AG04449 (cell line): ENCODE data around the gene ZDHHC17.

Source experiments
- CTCF ChIA-PET: fragments of 350-600 bp; formaldehyde crosslinking; extraction: SDS; loops from one replicate; lab custom pipeline; 2021; ENCODE audit warnings: antibody characterized with exemption; lab: Yijun Ruan, JAX
- POLR2A ChIA-PET: fragments of 400-600, 350-600 bp; formaldehyde crosslinking; extraction: SDS; loops from one replicate; lab custom pipeline; 2020; ENCODE audit warnings: antibody characterized with exemption, inconsistent platforms; lab: Yijun Ruan, JAX
- DNase-seq: peaks from one replicate; pipeline ENCODE4 v3.0.0-alpha.2; 2010; ENCODE audit warnings: low read depth, low spot score
- H3K4me3 ChIP-seq: 2 replicates; pipeline ENCODE4 v1.5.1; 2011; ENCODE audit warnings: low read depth, mild to moderate bottlenecking, control low read depth, low read length
- TF ChIP-seq, protein P1 (sequence below): IDR thresholded peaks from one replicate; pipeline ENCODE4 v1.5.1; 2011; ENCODE audit warnings: mild to moderate bottlenecking, moderate library complexity, low read length, control low read depth, inconsistent platforms; ENCODE audit not compliant: insufficient read depth; ENCODE audit errors: missing control alignments

Gene ZDHHC17

DNA sequence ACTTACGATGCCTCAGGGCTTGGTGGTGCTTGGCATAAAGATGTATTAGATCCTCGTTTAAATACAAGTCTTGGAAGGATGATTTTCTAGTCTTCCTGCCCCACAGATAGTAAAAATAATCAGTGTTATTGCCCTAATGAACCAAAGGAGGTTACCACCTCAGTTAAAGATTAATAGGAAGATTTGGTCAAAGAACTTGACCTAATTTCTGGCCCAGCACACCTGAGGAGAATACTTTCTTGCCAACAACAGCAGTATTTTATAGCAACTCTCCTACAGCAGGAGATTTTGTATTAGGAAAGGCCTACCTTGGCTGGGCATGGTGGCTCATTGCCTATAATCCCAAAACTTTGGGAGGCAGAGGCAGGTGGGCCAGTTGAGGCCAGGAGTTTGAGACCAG is 83.3 kb downstream of the ZDHHC17 start:
- CTCF ChIA-PET = interaction anchor here (1.3 kb wide), 1 partner anchor 164 kb away, joined by 3 read pairs; no protein-coding TSS in a partner anchor
- no peak for DNase-seq
- POLR2A ChIA-PET = no interaction called here
- TF ChIP-seq, protein P1, sequence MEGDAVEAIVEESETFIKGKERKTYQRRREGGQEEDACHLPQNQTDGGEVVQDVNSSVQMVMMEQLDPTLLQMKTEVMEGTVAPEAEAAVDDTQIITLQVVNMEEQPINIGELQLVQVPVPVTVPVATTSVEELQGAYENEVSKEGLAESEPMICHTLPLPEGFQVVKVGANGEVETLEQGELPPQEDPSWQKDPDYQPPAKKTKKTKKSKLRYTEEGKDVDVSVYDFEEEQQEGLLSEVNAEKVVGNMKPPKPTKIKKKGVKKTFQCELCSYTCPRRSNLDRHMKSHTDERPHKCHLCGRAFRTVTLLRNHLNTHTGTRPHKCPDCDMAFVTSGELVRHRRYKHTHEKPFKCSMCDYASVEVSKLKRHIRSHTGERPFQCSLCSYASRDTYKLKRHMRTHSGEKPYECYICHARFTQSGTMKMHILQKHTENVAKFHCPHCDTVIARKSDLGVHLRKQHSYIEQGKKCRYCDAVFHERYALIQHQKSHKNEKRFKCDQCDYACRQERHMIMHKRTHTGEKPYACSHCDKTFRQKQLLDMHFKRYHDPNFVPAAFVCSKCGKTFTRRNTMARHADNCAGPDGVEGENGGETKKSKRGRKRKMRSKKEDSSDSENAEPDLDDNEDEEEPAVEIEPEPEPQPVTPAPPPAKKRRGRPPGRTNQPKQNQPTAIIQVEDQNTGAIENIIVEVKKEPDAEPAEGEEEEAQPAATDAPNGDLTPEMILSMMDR = no peak
- no peak overlapping the region for H3K4me3 ChIP-seq

DNA sequence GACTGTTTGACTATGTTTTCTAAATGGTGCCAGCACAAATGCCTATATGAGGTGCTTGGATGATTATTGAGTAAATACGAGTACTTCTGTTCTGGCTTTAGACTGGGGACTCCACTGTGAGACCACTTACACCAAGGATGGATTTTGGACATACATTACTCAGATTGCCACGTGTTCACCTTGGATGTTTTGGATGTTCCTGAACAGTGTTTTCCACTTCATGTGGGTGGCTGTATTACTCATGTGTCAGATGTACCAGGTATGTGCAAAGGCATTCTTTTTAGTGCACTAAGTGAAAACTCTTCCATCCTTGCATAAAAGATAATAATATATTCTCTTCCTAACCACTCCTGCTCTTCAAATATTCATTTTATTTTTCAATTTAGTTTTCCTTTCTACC is 84.2 kb downstream of the ZDHHC17 start:
- DNase-seq = no peak
- POLR2A ChIA-PET = no interaction called here
- CTCF ChIA-PET = no interaction called here
- H3K4me3 ChIP-seq = no peak overlapping the region
- TF ChIP-seq, protein P1 = no peak

DNA sequence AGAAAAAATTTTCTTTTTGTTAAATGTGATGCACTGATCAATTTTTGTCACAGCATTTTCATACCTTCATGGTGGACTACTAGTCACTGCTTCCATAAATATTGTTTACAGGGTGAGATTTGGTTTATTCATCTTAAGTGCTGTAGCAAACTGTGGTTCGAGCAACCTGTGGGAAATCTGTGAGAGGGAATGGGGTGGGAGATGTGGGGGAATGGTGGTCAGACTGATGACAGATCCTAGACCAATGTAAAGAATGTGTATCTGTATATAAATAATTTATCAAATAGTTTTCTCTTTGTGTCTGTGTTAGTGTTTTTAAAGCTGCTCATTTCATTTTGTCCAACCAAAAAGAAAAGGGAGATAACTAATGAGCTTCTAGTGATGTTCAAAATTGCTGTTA is 88.2 kb downstream of the ZDHHC17 start:
- ChIA-PET POLR2A (interaction anchor here (0.5 kb wide), 1 partner anchor 17 kb away, joined by 3 read pairs; no protein-coding TSS in a partner anchor), CTCF (interaction anchor here (0.8 to 2.5 kb wide), 3 partner anchors 14 to 230 kb away, joined by 3 to 18 read pairs (median 6); no protein-coding TSS in a partner anchor)
- H3K4me3 ChIP-seq = no peak overlapping the region
- no peak for DNase-seq
- TF ChIP-seq, protein P1 = no peak

DNA sequence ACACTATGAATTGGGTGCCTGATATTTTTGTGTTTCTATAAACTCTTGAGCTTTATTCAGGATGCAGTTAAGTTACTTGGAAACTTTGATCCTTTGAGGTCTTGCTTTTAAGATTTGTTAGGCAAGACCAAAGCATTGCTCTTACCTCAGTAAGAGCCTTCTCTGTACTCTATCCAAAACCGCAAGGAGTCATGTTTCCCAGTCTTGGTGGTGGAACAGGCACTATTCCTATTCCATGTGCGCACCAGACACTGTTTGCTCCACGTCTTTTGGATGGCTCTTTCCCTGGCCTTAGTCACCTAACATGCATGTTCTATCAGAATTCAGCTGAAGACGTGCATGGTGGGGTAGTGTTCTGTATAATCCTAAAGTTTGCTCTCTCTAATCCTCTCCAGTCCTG is 91.4 kb downstream of the ZDHHC17 start:
- POLR2A ChIA-PET = interaction anchor here (0.7 kb wide), 1 partner anchor 16 kb away, joined by 3 read pairs; no protein-coding TSS in a partner anchor
- no peak for DNase-seq
- CTCF ChIA-PET = interaction anchor here (1.1 kb wide), 1 partner anchor 156 kb away, joined by 5 read pairs; no protein-coding TSS in a partner anchor
- no peak overlapping the region for H3K4me3 ChIP-seq
- TF ChIP-seq, protein P1 = no peak

DNA sequence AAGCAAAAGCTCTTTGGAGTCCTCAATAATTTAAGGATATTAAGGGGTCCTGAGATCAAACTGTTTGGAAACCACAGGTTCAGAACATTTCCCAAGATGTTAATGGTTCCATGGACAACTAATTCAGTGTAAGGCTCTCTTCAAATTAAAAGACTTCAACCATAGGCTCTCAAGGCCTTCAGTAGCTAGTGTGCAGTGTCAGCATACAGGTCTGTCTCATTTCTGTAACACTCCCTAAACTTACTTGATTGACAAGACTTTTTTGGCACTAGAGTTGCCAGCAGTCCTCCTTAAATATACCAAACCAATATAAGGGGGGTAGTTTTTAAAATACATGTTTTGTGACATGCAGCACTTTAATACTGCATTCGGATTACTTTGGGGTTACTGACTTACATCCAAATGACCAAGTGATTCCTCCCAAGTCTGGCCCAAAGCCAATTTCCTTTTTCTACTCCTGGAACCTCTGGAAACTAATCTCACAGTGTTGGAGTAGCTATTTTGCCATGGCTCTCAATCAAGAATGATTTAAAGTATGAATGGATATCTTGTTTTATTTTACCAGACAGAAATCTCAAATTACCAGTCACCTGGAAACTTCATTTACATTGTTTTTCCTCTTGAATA is 92.2 kb downstream of the ZDHHC17 start:
- POLR2A ChIA-PET = interaction anchor here (0.7 kb wide), 1 partner anchor 15 kb away, joined by 3 read pairs; no protein-coding TSS in a partner anchor
- TF ChIP-seq, protein P1 = no peak
- H3K4me3 ChIP-seq = no peak overlapping the region
- no peak for DNase-seq
- CTCF ChIA-PET = interaction anchor here (1.1 to 3.7 kb wide), 2 partner anchors 155 kb away, joined by 5 to 18 read pairs; no protein-coding TSS in a partner anchor

DNA sequence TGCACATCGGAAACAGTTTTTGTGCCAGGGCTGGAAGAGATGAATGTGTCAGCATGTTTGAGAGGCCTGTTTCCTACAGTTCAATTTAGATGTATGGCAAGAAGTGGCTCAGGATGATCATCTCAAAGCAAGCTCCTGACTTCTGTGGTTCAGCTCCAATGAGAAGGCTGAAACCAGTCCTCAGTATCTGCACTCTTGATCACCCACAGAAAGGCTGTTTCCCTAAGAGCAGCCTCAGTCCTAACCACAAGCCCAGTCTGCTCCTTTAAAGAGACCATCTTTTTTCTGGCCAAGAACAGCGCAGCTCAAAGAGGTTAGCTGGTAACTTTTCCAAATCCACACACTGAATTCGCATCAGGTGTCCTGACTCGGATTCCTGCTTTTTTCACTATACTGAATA is 95.7 kb downstream of the ZDHHC17 start:
- CTCF ChIA-PET = interaction anchor here (3.7 kb wide), 1 partner anchor 151 kb away, joined by 18 read pairs; no protein-coding TSS in a partner anchor
- TF ChIP-seq, protein P1 = no peak
- DNase-seq = no peak
- POLR2A ChIA-PET = no interaction called here
- no peak overlapping the region for H3K4me3 ChIP-seq
